K562 (cell line): Measurements from ENCODE around the gene KHDRBS2. TPM values are rescaled to one million over a fixed set of nuclear protein-coding genes. Genes with fewer than 3 reads are reported as not detected.

ENCODE experiments used
- IRF1 ChIP-seq: sonication (generic); formaldehyde crosslinking; IDR thresholded peaks from 2 replicates; pipeline ENCODE4 v1.8.0; 2022; ENCODE audit warnings: missing genetic modification reagents, mild to moderate bottlenecking, borderline replicate concordance
- RERE ChIP-seq: sonication (generic); formaldehyde crosslinking; IDR thresholded peaks from 2 replicates; pipeline ENCODE4 v1.8.0; 2023; ENCODE audit warnings: missing genetic modification reagents, mild to moderate bottlenecking, borderline replicate concordance
- ZNF280A ChIP-seq: fragments of 450-650 bp; IDR thresholded peaks from 2 replicates; pipeline ENCODE4 v1.6.1; 2018; ENCODE audit warnings: mild to moderate bottlenecking, low read depth; ENCODE audit not compliant: partially characterized antibody
- polyA plus RNA-seq, 8 experiments: library from polyadenylated mRNA; depleted of rRNA in 4 of 8; stranded (reverse) in 5 of 8; unstranded in 3 of 8; fragments of >200 nt; fragmentation: Nextera tagmentation in 2 of 8; fragmentation: Illumina TruSeq in 1 of 8; extraction: Ambion mirVana in 2 of 8; extraction: Trizol in 1 of 8; gene quantifications; 2 replicates each; pipeline versions ENCODE4 v1.2.1 to v1.2.3, GENCODE V29; 2011 to 2014; ENCODE audit warnings: inconsistent platforms in 1 of 8, missing spikeins in 1 of 8
- total RNA-seq, 7 experiments: library from RNA; depleted of rRNA in 6 of 7; stranded (reverse); fragments of >200 nt in 6 of 7; fragmentation: Illumina TruSeq in 2 of 7; extraction: Trizol in 2 of 7; gene quantifications; 2 replicates each; pipeline versions ENCODE4 v1.2.1 to v1.2.3, GENCODE V29; 2011 to 2021; ENCODE audit warnings: low replicate concordance in 1 of 7

Gene KHDRBS2
- total and polyA plus RNA-seq, 9 of the 15 experiments (the other 6 are each of a cell fraction or from before 2014, with no cell fraction given): not detected

GRCh38 chr6:61682562-61682961 lies 603.5 kb downstream of the KHDRBS2 start (continued):
- TF ChIP-seq RERE (CRISPR knock-in tag) (no peak), IRF1 (no peak), ZNF280A (no peak)
